Activated naive CD8-positive, alpha-beta T cell treated with anti-CD3 and anti-CD28 coated beads, Interleukin-2, amount 10 ng/mL, durations not matched to agents 7 days and 5 days (primary cell): Measurements from ENCODE around the gene POLA1. TPM values are rescaled to one million over a fixed set of nuclear protein-coding genes. Genes with fewer than 3 reads are reported as not detected.
"Not testable (repeated sequence)": the region's sequence is repeated elsewhere in the genome, so short reads cannot be mapped to it uniquely, and the experiment has no call there.

Experiments
- ATAC-seq: fragments of 150-1000 bp; cut with Tn5 transposase; one replicate; pipeline ENCODE4 v1.10.0; 2021; ENCODE audit warnings: low read depth, moderate library complexity
- POLR2A ChIA-PET: fragments of 350-600 bp; sonication (Branson Sonifier 250); formaldehyde crosslinking; loops from one replicate; lab custom pipeline; 2021; ENCODE audit warnings: antibody characterized with exemption; lab: Charles Lee
- DNase-seq: peaks from one replicate; pipeline ENCODE4 v3.0.0; 2021
- H3K27ac Mint-ChIP-seq: one replicate; pipeline ENCODE4 v1.8.0; 2022; ENCODE audit warnings: mild to moderate bottlenecking, mixed read lengths
- H3K27me3 Mint-ChIP-seq: one replicate; pipeline ENCODE4 v1.8.0; 2022; ENCODE audit warnings: mild to moderate bottlenecking, moderate library complexity, mixed read lengths
- H3K36me3 Mint-ChIP-seq: one replicate; pipeline ENCODE4 v1.8.0; 2021; ENCODE audit warnings: mild to moderate bottlenecking, mixed read lengths
- H3K4me1 Mint-ChIP-seq: one replicate; pipeline ENCODE4 v1.8.0; 2021; ENCODE audit warnings: mixed read lengths
- H3K4me3 Mint-ChIP-seq: one replicate; pipeline ENCODE4 v1.8.0; 2022; ENCODE audit warnings: mild to moderate bottlenecking, moderate library complexity, mixed read lengths
- H3K9me3 Mint-ChIP-seq: one replicate; pipeline ENCODE4 v1.8.0; 2021; ENCODE audit warnings: mixed read lengths
- total RNA-seq, 2 experiments: library from RNA; stranded (reverse); gene quantifications; one replicate each; pipeline ENCODE4 v1.2.3, GENCODE V29; 2021

POLA1 gene
- total RNA-seq, 2 experiments from 2014 or later = 24.0 to 24.3 TPM

GRCh38 chrX:24782011-24782410 is 88.3 kb downstream of the POLA1 start:
- POLR2A ChIA-PET = no interaction called here
- Mint-ChIP-seq H3K27ac (no peak overlapping the region), H3K4me3 (no peak overlapping the region), H3K27me3 (no peaks in the 10 kb centered on the region), H3K9me3 (no peaks in the 10 kb centered on the region), H3K36me3 (peaks cover 21% of the 10 kb centered on the region), H3K4me1 (peaks cover 5% of the 10 kb centered on the region)
- ATAC-seq = no peak
- no peak for DNase-seq

GRCh38 chrX:24789047-24789446 is 95.3 kb downstream of the POLA1 start:
- H3K27me3 Mint-ChIP-seq = no peaks in the 10 kb centered on the region
- no peaks in the 10 kb centered on the region for H3K9me3 Mint-ChIP-seq
- H3K4me1 Mint-ChIP-seq = no peaks in the 10 kb centered on the region
- H3K4me3 Mint-ChIP-seq = no peak overlapping the region
- DNase-seq = no peak
- POLR2A ChIA-PET = no interaction called here
- peaks cover 23% of the 10 kb centered on the region for H3K36me3 Mint-ChIP-seq
- no peak overlapping the region for H3K27ac Mint-ChIP-seq
- no peak for ATAC-seq

- no peaks in the 10 kb centered on the region for H3K27me3 Mint-ChIP-seq
- H3K4me3 Mint-ChIP-seq = no peak overlapping the region
- POLR2A ChIA-PET = no interaction called here
- no peaks in the 10 kb centered on the region for H3K9me3 Mint-ChIP-seq
- H3K4me1 Mint-ChIP-seq = no peaks in the 10 kb centered on the region
- peaks cover 25% of the 10 kb centered on the region for H3K36me3 Mint-ChIP-seq
- no peak for DNase-seq
- no peak for ATAC-seq
- H3K27ac Mint-ChIP-seq = no peak overlapping the region
Measured at GRCh38 chrX:24790166-24790565, 96.4 kb downstream of the POLA1 start.

GRCh38 chrX:24796204-24796603 is 102.5 kb downstream of the POLA1 start:
- Mint-ChIP-seq H3K36me3 (peaks cover 21% of the 10 kb centered on the region), H3K9me3 (no peaks in the 10 kb centered on the region), H3K27me3 (no peaks in the 10 kb centered on the region), H3K27ac (no peak overlapping the region), H3K4me1 (no peaks in the 10 kb centered on the region), H3K4me3 (no peak overlapping the region)
- DNase-seq = no peak
- POLR2A ChIA-PET = no interaction called here
- no peak for ATAC-seq

GRCh38 chrX:24799078-24799477 is 105.4 kb downstream of the POLA1 start:
- POLR2A ChIA-PET = no interaction called here
- DNase-seq = no peak
- Mint-ChIP-seq H3K27ac (no peak overlapping the region), H3K36me3 (peaks cover 11% of the 10 kb centered on the region), H3K4me1 (peaks cover 2% of the 10 kb centered on the region), H3K9me3 (no peaks in the 10 kb centered on the region), H3K27me3 (no peaks in the 10 kb centered on the region), H3K4me3 (no peak overlapping the region)
- ATAC-seq = no peak

GRCh38 chrX:24799565-24799964 is 105.8 kb downstream of the POLA1 start:
- no peaks in the 10 kb centered on the region for H3K9me3 Mint-ChIP-seq
- H3K27ac Mint-ChIP-seq = no peak overlapping the region
- DNase-seq (no peak), ATAC-seq (no peak)
- peaks cover 2% of the 10 kb centered on the region for H3K4me1 Mint-ChIP-seq
- POLR2A ChIA-PET = no interaction called here
- H3K4me3 Mint-ChIP-seq = no peak overlapping the region
- H3K36me3 Mint-ChIP-seq = peaks cover 8% of the 10 kb centered on the region
- H3K27me3 Mint-ChIP-seq = no peaks in the 10 kb centered on the region

GRCh38 chrX:24805201-24805600 is 111.5 kb downstream of the POLA1 start:
- no peak overlapping the region for H3K4me3 Mint-ChIP-seq

GRCh38 chrX:24819807-24820206 is 126.1 kb downstream of the POLA1 start:
- not testable (repeated sequence) for H3K4me1 Mint-ChIP-seq, H3K4me3 Mint-ChIP-seq, H3K27ac Mint-ChIP-seq, DNase-seq, H3K9me3 Mint-ChIP-seq, ATAC-seq, H3K27me3 Mint-ChIP-seq
- POLR2A ChIA-PET = interaction anchor here (1.0 kb wide), 1 partner anchor 339 kb away, joined by 4 read pairs; no protein-coding TSS in a partner anchor
- peaks cover 23% of the 10 kb centered on the region for H3K36me3 Mint-ChIP-seq

More at GRCh38 chrX:24805201-24805600, 111.5 kb downstream of the POLA1 start:
- no peaks in the 10 kb centered on the region for H3K9me3 Mint-ChIP-seq
- no peak overlapping the region for H3K27ac Mint-ChIP-seq
- peaks cover 12% of the 10 kb centered on the region for H3K36me3 Mint-ChIP-seq
- peaks cover 4% of the 10 kb centered on the region for H3K4me1 Mint-ChIP-seq
- H3K27me3 Mint-ChIP-seq = no peaks in the 10 kb centered on the region
- no peak for ATAC-seq
- DNase-seq = no peak
- POLR2A ChIA-PET = no interaction called here

- H3K27ac Mint-ChIP-seq = no peak overlapping the region
- POLR2A ChIA-PET = no interaction called here
Measured at GRCh38 chrX:24828147-24828546, 134.4 kb downstream of the POLA1 start.

GRCh38 chrX:24828600-24828999 is 134.9 kb downstream of the POLA1 start:
- DNase-seq (no peak), ATAC-seq (no peak)
- Mint-ChIP-seq H3K9me3 (no peaks in the 10 kb centered on the region), H3K27ac (no peak overlapping the region), H3K4me3 (no peak overlapping the region), H3K27me3 (no peaks in the 10 kb centered on the region), H3K4me1 (no peaks in the 10 kb centered on the region), H3K36me3 (peaks cover 12% of the 10 kb centered on the region)
- POLR2A ChIA-PET = no interaction called here

More at GRCh38 chrX:24828147-24828546, 134.4 kb downstream of the POLA1 start:
- DNase-seq (no peak), ATAC-seq (no peak)
- H3K36me3 Mint-ChIP-seq = peaks cover 12% of the 10 kb centered on the region
- no peaks in the 10 kb centered on the region for H3K9me3 Mint-ChIP-seq
- no peaks in the 10 kb centered on the region for H3K27me3 Mint-ChIP-seq
- no peak overlapping the region for H3K4me3 Mint-ChIP-seq
- no peaks in the 10 kb centered on the region for H3K4me1 Mint-ChIP-seq

GRCh38 chrX:24833695-24834094 is 140.0 kb downstream of the POLA1 start:
- H3K36me3 Mint-ChIP-seq = peaks cover 3% of the 10 kb centered on the region
- H3K9me3 Mint-ChIP-seq = no peaks in the 10 kb centered on the region
- H3K27ac Mint-ChIP-seq = no peak overlapping the region
- DNase-seq (no peak), ATAC-seq (no peak)
- POLR2A ChIA-PET = no interaction called here
- no peak overlapping the region for H3K4me3 Mint-ChIP-seq
- no peaks in the 10 kb centered on the region for H3K27me3 Mint-ChIP-seq
- no peaks in the 10 kb centered on the region for H3K4me1 Mint-ChIP-seq

- Mint-ChIP-seq H3K27ac (no peak overlapping the region), H3K4me1 (no peaks in the 10 kb centered on the region), H3K4me3 (no peak overlapping the region), H3K27me3 (no peaks in the 10 kb centered on the region), H3K36me3 (no peaks in the 10 kb centered on the region), H3K9me3 (no peaks in the 10 kb centered on the region)
- no peak for DNase-seq
- ATAC-seq = no peak
- POLR2A ChIA-PET = no interaction called here
Measured at GRCh38 chrX:24837966-24838365, 144.2 kb downstream of the POLA1 start.

- POLR2A ChIA-PET = no interaction called here
- ATAC-seq = no peak
- Mint-ChIP-seq H3K27ac (no peak overlapping the region), H3K27me3 (no peaks in the 10 kb centered on the region), H3K9me3 (no peaks in the 10 kb centered on the region), H3K4me1 (no peaks in the 10 kb centered on the region), H3K4me3 (no peak overlapping the region), H3K36me3 (no peaks in the 10 kb centered on the region)
- no peak for DNase-seq
Measured at GRCh38 chrX:24838629-24839028, 144.9 kb downstream of the POLA1 start.

GRCh38 chrX:24839331-24839730 is 145.6 kb downstream of the POLA1 start:
- no peaks in the 10 kb centered on the region for H3K9me3 Mint-ChIP-seq
- H3K27ac Mint-ChIP-seq = no peak overlapping the region

GRCh38 chrX:24842486-24842885 is 148.8 kb downstream of the POLA1 start:
- no peak overlapping the region for H3K27ac Mint-ChIP-seq
- ATAC-seq = no peak
- no peaks in the 10 kb centered on the region for H3K4me1 Mint-ChIP-seq
- H3K36me3 Mint-ChIP-seq = peaks cover 2% of the 10 kb centered on the region
- POLR2A ChIA-PET = no interaction called here
- no peak overlapping the region for H3K4me3 Mint-ChIP-seq
- H3K27me3 Mint-ChIP-seq = no peaks in the 10 kb centered on the region
- H3K9me3 Mint-ChIP-seq = no peaks in the 10 kb centered on the region
- no peak for DNase-seq

More at GRCh38 chrX:24839331-24839730, 145.6 kb downstream of the POLA1 start:
- Mint-ChIP-seq H3K4me3 (no peak overlapping the region), H3K36me3 (no peaks in the 10 kb centered on the region), H3K4me1 (no peaks in the 10 kb centered on the region), H3K27me3 (no peaks in the 10 kb centered on the region)
- POLR2A ChIA-PET = no interaction called here
- DNase-seq (no peak), ATAC-seq (no peak)
